ENCODE data around the gene SPDYE17. TPM values are rescaled to one million over a fixed set of nuclear protein-coding genes. Genes with fewer than 3 reads are reported as not detected.
"Not testable (repeated sequence)": the region's sequence is repeated elsewhere in the genome, so short reads cannot be mapped to it uniquely, and the experiment has no call there.

The SPDYE17 gene
- total RNA-seq (2021; fragmentation: NEBNext Ultra II Directional; extraction: Animal tissue kit (Norgen Biotek cat#: 25700)) = not detected
- long read RNA-seq = 0 reads

GRCh38 chr7:77032261-77032660 is at the start of gene SPDYE17:
SPDYE17 (minus strand) TSS chr7:77032361; CDS start chr7:77030570, 1,791 bp downstream.
- H3K4me1 Mint-ChIP-seq (ENCODE audit: low read depth); H3K27me3 Mint-ChIP-seq (ENCODE audit: insufficient read depth); H3K36me3 Mint-ChIP-seq (ENCODE audit: low read depth); H3K9me3 Mint-ChIP-seq; H3K4me3 Mint-ChIP-seq; DNase-seq; H3K27ac Mint-ChIP-seq: not testable (repeated sequence)

- H3K27me3 Mint-ChIP-seq (ENCODE audit: insufficient read depth); DNase-seq; H3K9me3 Mint-ChIP-seq; H3K4me3 Mint-ChIP-seq; H3K27ac Mint-ChIP-seq; H3K36me3 Mint-ChIP-seq (ENCODE audit: low read depth): not testable (repeated sequence)
- peaks cover 24% of the 10 kb centered on the region for H3K4me1 Mint-ChIP-seq (ENCODE audit: low read depth)
These were observed 48.1 kb upstream of the SPDYE17 start for GRCh38 chr7:77080236-77080635.

- not testable (repeated sequence) for DNase-seq; H3K36me3 Mint-ChIP-seq (ENCODE audit: low read depth); H3K4me3 Mint-ChIP-seq; H3K9me3 Mint-ChIP-seq; H3K27me3 Mint-ChIP-seq (ENCODE audit: insufficient read depth); H3K27ac Mint-ChIP-seq
- H3K4me1 Mint-ChIP-seq (ENCODE audit: low read depth) = peaks cover 30% of the 10 kb centered on the region
These were observed 47.5 kb upstream of the SPDYE17 start for GRCh38 chr7:77079624-77080023.

GRCh38 chr7:77079112-77079511 is 47.0 kb upstream of the SPDYE17 start:
- not testable (repeated sequence) for DNase-seq; H3K27ac Mint-ChIP-seq; H3K27me3 Mint-ChIP-seq (ENCODE audit: insufficient read depth); H3K9me3 Mint-ChIP-seq; H3K4me3 Mint-ChIP-seq
- peaks cover 10% of the 10 kb centered on the region for H3K36me3 Mint-ChIP-seq (ENCODE audit: low read depth)
- peaks cover 35% of the 10 kb centered on the region for H3K4me1 Mint-ChIP-seq (ENCODE audit: low read depth)

GRCh38 chr7:77077060-77077459 is 44.9 kb upstream of the SPDYE17 start:
- not testable (repeated sequence) for DNase-seq; H3K27ac Mint-ChIP-seq; H3K27me3 Mint-ChIP-seq (ENCODE audit: insufficient read depth); H3K9me3 Mint-ChIP-seq; H3K4me3 Mint-ChIP-seq
- Mint-ChIP-seq H3K36me3 (ENCODE audit: low read depth) (peaks cover 11% of the 10 kb centered on the region), H3K4me1 (ENCODE audit: low read depth) (peaks cover 36% of the 10 kb centered on the region)

- H3K4me3 Mint-ChIP-seq = peak overlapping the region; percentile 56; the same call in 1 of the 2 replicates
- peak overlapping the region; percentile 77 for H3K27ac Mint-ChIP-seq
- not testable (repeated sequence) for H3K27me3 Mint-ChIP-seq (ENCODE audit: insufficient read depth); H3K9me3 Mint-ChIP-seq
- peaks cover 22% of the 10 kb centered on the region for H3K36me3 Mint-ChIP-seq (ENCODE audit: low read depth)
- DNase-seq = peak; percentile 18
- peaks cover 30% of the 10 kb centered on the region for H3K4me1 Mint-ChIP-seq (ENCODE audit: low read depth)
These were observed 42.7 kb upstream of the SPDYE17 start for GRCh38 chr7:77074786-77075396.

- H3K27me3 Mint-ChIP-seq (ENCODE audit: insufficient read depth); H3K27ac Mint-ChIP-seq; DNase-seq; H3K4me3 Mint-ChIP-seq: not testable (repeated sequence)
- H3K9me3 Mint-ChIP-seq = peaks cover 14% of the 10 kb centered on the region
- H3K36me3 Mint-ChIP-seq (ENCODE audit: low read depth) = peaks cover 28% of the 10 kb centered on the region
- H3K4me1 Mint-ChIP-seq (ENCODE audit: low read depth) = peaks cover 21% of the 10 kb centered on the region
These were observed 38.9 kb upstream of the SPDYE17 start for GRCh38 chr7:77071108-77071507.

GRCh38 chr7:77065869-77066268 is 33.7 kb upstream of the SPDYE17 start:
- H3K36me3 Mint-ChIP-seq (ENCODE audit: low read depth) = peaks cover 20% of the 10 kb centered on the region
- H3K4me3 Mint-ChIP-seq; H3K4me1 Mint-ChIP-seq (ENCODE audit: low read depth); DNase-seq; H3K27me3 Mint-ChIP-seq (ENCODE audit: insufficient read depth); H3K9me3 Mint-ChIP-seq; H3K27ac Mint-ChIP-seq: not testable (repeated sequence)

GRCh38 chr7:77063732-77064131 is 31.6 kb upstream of the SPDYE17 start:
- H3K9me3 Mint-ChIP-seq; H3K4me1 Mint-ChIP-seq (ENCODE audit: low read depth); H3K36me3 Mint-ChIP-seq (ENCODE audit: low read depth); H3K4me3 Mint-ChIP-seq; DNase-seq; H3K27me3 Mint-ChIP-seq (ENCODE audit: insufficient read depth); H3K27ac Mint-ChIP-seq: not testable (repeated sequence)

- DNase-seq; H3K4me3 Mint-ChIP-seq; H3K27me3 Mint-ChIP-seq (ENCODE audit: insufficient read depth); H3K36me3 Mint-ChIP-seq (ENCODE audit: low read depth); H3K27ac Mint-ChIP-seq; H3K4me1 Mint-ChIP-seq (ENCODE audit: low read depth); H3K9me3 Mint-ChIP-seq: not testable (repeated sequence)
These were observed 30.4 kb upstream of the SPDYE17 start, which contains the start of gene SPDYE18 for GRCh38 chr7:77062557-77062956. SPDYE18 (minus strand) TSS chr7:77062558; CDS start chr7:77060512, 2,046 bp downstream.

- not testable (repeated sequence) for DNase-seq; H3K9me3 Mint-ChIP-seq; H3K4me3 Mint-ChIP-seq; H3K36me3 Mint-ChIP-seq (ENCODE audit: low read depth); H3K4me1 Mint-ChIP-seq (ENCODE audit: low read depth); H3K27ac Mint-ChIP-seq; H3K27me3 Mint-ChIP-seq (ENCODE audit: insufficient read depth)
These were observed 5.8 kb downstream of the SPDYE17 start for GRCh38 chr7:77026349-77026748.

- H3K27ac Mint-ChIP-seq; H3K27me3 Mint-ChIP-seq (ENCODE audit: insufficient read depth); H3K4me1 Mint-ChIP-seq (ENCODE audit: low read depth): not testable (repeated sequence)
These were observed 22.0 kb downstream of the SPDYE17 start for GRCh38 chr7:77010074-77010680.

GRCh38 chr7:77008000-77008399 is 24.2 kb downstream of the SPDYE17 start:
- not testable (repeated sequence) for H3K27me3 Mint-ChIP-seq (ENCODE audit: insufficient read depth); DNase-seq; H3K27ac Mint-ChIP-seq; H3K9me3 Mint-ChIP-seq; H3K4me1 Mint-ChIP-seq (ENCODE audit: low read depth); H3K4me3 Mint-ChIP-seq; H3K36me3 Mint-ChIP-seq (ENCODE audit: low read depth)

More at GRCh38 chr7:77010074-77010680, 22.0 kb downstream of the SPDYE17 start:
- not testable (repeated sequence) for H3K4me3 Mint-ChIP-seq; H3K36me3 Mint-ChIP-seq (ENCODE audit: low read depth); DNase-seq; H3K9me3 Mint-ChIP-seq
